Amniotic epithelial cell (primary cell): ENCODE results near the gene RIT2.

Experiments used
- DNase-seq: peaks from one replicate; pipeline ENCODE4 v3.0.0-alpha.2; 2010; ENCODE audit warnings: low read depth

The RIT2 gene

GRCh38 chr18:43115076-43115921 is at the start of gene RIT2:
TSS of gene RIT2 (minus strand) at chr18:43115685.
- DNase-seq = no peak

DNA sequence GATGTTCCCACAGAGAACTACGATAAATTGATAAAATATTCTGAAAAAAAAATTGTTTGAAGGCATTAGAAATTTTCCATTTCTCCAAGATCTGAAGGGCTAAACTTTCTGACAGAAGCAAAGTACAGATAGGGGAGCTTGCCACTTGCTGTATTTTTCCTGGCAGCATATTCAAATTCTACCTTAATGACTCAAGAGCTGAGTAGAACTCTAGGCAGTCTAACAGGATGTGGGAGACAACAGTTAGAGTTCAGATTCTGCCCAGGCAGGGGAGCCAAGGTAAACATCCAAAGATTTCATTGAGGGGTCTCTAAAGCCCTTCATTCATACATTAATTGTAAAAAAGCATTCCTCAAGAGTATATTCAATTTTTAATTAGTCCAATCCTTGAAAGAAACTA is 46.0 kb upstream of the RIT2 start:
- peak; percentile 0 for DNase-seq

- DNase-seq = peak; percentile 5
Measured at GRCh38 chr18:43160509-43160908, 45.0 kb upstream of the RIT2 start.

DNA sequence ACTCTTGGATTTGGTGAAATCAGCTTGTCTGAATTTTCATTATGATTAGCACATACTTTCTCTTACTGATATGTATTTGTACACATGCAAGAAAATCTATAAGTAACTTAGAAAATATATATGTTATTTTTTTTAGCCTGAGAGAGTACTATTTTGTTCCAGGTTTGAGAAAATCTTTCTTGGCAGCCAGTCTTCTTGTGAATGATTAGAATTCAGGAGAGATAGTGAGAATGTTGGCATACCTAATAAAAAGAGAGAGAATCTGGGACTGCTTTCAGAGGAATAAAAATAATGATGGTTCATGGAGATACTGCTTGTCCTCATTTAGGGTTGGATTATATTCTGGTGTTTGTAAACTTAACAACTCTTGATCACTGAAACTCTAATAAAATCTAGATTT is 44.4 kb upstream of the RIT2 start:
- DNase-seq = no peak

DNA sequence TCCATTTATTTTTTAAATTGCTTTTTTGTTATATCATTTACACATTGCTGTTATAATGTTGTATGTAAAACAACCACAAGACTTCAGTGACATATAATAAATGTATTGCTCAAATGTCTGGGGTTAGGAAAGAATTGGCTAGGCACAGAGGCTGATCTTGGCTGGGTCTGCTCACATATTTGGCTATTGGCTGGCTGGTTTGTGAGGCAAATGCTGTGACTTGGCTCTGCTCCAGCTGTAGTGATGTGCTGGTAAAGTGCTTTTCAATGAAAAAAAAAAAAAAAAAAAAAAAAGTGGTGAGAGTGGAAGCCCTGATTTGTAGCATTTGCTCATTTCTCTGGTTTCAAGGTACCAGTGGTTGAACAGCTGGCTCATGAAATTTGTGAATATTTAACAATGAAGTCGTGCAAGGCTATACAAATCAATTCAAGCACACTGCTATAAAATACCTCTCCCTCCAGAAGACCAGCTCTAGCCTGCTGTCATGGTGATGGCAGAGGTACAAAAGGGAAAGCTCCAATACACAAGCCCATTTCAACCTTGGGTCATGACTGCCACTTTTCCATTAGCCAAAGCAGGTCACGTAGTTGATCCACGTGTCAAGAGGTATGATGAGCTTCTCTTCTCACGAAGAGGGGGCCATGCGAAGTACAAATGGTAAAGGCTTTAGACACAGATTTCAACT is 43.7 kb upstream of the RIT2 start:
- no peak for DNase-seq

DNA sequence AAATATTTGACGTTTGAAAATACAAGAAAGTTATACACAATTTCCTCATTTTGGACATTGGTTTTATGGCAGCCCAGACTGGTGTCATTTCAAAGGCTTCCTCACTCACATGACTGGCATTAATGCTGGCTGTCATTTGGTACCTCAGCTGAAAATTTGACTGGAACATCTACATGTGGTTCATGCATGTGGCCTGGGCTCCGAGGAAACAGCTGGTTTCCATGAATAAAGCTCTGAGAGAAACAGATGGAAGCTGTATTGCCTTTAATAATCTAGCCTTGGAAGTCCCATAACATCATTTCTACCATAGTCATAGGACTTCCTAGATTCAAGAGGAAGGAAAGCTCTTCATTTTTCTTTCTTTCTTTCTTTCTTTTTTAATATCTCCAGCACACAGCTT is 42.9 kb upstream of the RIT2 start:
- no peak for DNase-seq

- DNase-seq = no peak
Measured at GRCh38 chr18:43155842-43156241, 40.4 kb upstream of the RIT2 start.

DNA sequence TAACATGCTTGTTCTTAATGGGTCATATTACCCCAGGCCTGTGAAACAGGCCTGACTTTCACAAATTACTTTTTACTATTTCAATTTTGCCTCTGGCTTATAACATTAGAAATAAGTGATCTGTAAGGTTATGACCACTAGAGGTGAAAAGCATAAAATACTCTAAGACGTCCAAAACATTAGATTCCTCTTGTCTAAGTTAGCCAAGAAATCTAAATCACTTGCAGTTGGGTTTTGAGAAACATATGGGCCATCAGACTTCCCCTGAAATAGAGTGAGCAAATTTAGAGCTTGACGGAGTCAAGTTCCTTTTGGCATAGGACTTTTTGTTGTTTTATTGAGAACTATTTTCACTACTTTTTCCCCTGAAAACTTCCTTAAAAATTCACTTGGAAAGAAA is 32.7 kb upstream of the RIT2 start:
- DNase-seq = no peak

DNA sequence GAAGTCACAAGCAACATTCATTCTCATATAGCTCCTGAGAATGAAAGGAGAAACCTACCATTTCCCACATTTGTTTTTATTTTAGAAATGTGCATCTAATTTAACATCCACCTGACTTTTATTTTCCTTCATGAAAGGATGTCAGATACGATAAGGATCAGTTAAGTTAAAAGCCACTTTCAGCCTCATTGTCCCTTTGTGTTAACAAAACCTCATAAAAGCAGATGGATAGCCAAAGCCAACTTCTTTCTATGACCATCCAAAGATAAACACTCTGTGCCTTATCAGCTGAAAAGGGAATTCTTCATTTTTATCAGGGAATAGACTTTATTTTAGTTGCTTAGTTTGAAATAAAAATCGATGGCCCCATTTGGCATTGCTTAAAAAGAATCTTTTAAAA is 25.7 kb upstream of the RIT2 start:
- DNase-seq = no peak

- DNase-seq = no peak
Measured at GRCh38 chr18:43139288-43139946, 23.9 kb upstream of the RIT2 start.

DNA sequence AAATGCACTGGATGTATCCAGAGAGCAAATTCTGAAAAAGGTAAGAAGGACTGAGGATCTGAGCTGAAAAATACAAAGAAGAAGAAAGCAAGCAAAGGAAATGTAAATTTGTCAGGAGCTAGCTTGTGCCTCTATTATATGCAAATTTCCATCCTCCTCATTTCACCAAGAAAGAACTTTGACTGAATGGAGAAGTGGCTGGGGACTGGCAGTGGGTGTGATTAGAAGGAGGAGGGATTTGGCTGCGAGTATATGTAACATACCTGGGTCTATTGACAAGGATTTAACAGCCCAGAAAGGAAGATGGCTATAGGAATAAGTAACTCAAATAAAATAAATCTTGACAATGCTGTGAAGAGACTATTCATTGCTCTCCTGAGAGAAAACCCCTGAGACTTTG is 19.4 kb upstream of the RIT2 start:
- DNase-seq = no peak

GRCh38 chr18:43130716-43131260 is 15.3 kb upstream of the RIT2 start:
- DNase-seq = no peak

DNA sequence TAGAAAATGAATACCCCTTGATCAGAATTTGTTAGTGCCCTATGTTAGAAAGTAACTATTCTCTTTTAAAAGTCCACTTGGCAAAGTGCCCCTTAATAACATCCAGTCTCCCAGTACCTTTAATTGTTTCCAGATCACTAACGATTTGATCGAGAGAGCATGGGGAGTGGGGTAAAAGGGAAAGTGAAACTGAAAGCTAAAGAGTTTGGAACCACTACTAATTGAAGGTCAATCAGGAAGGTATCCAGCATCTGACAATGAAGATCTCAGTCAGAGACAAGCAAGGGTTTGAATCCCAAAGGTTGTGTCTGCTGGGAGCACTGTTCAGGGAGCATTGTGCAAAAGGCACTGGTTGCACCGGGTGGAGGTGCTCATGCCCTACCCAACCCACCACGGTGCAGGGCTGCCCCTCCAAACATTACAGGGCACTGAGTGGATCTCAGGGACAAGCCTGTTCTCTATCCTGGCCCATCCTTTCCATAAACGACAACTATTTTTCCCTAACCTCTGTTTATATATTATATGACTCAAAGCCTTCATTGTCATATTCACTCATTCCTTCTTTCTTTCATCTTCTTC is 14.6 kb upstream of the RIT2 start:
- no peak for DNase-seq

DNA sequence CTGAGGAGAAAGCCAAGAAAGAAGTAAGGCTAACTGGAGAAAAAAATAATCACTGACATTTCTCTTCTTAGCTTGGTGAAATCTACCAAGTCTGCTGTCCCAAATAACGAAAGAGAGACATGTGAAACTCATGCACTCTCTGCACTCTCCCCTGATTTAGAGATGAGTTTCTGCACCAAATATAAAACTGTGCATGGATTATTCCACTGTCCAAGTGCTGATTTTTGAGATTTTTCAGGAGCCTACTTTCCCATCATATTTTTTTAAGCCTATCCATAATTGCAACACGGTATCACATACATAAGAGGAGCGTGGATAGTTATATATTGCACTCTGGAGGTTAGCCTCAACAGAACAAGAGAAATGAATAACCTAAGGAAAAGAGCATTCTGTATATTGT is 10.0 kb upstream of the RIT2 start:
- DNase-seq = no peak

DNA sequence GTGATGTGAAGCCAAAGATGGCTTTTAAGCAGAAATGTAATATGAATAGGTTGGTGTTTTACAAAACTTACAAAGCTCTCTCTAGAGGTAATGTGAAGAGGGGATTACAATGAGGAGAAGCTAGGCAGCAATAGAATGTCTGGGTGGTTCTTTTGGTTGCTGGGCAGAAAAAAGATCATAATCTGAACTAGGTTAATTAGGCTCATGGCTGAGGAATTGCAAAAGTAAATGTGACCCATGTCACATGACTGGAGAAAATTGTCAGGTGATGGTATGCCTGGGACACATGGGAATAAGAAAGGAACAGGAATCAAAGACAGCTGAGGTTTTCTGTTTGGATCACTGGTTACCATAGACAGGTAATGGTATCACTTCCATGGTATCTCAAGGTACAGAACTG is 7.5 kb upstream of the RIT2 start:
- DNase-seq = no peak

GRCh38 chr18:43116699-43117294 is 1.3 kb upstream of the RIT2 start:
- no peak for DNase-seq

DNA sequence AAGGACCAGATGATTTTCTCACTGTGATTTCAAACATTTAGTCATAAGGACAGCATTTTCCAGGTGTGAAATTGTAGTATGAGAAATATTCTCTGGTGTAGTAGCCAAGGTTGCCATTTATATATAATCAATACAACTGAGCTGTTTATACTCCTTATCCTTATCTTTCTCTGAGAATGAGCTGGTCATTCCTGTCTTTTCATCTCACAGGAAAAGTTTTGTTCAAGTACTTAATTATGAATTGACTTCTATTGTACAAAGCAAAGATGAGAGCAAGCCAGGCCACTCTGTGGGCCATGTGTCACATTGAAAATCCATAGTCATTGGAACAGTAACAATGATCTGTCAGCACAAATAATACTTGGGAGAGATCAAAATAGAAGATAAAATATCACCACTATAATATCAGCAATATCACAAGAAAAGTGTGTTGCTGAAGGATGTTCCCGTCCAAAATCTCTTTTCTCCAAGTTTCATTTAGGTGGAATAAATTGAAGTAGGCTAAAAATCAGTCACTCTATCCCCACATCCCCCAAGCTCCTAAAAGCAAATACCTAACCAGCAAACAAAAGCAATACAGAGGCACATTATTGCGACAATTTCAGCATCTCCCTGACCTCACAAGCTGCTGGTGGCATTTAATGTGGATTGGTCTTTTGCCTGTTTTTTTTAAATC is 2.1 kb downstream of the RIT2 start:
- no peak for DNase-seq

DNA sequence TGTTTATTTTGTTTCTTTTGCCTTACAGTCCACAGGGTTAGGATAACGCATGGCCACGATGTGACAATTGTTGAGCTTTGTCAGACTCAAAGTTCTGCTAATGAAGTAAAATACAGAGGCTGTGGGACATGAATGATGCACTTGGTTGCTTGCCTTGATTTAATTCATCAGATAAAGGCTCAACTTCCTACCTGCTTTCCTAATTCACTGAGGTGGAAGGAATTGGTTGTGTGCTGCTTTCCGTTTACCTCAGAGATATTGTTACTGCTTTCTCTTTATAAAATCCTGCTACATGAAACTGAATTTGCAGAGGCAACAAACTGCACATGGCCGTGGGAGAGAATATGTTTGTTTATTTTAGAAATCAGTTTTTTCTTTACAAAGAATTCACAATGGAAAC is 6.6 kb downstream of the RIT2 start:
- DNase-seq = no peak

GRCh38 chr18:43108469-43108868 is 7.0 kb downstream of the RIT2 start:
- DNase-seq = no peak

DNA sequence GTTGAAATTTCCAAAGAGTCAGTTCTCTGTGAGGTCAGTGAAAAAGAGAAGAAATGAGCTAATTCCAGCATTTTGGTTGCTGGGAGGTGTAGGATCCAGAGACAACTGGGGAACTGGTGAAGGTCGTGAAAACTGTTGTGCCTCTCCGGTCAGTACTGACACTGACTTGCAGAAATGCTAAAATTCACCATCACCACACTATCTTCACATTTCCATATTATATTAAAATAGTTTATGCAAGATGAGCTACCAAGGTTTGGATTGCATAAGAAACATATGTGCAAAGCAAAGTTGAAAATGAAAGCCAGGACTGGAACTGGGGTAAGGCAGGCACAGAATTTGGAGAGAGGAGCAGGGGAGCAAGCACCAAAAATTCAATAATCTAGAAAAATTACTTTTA is 21.8 kb downstream of the RIT2 start:
- no peak for DNase-seq

DNA sequence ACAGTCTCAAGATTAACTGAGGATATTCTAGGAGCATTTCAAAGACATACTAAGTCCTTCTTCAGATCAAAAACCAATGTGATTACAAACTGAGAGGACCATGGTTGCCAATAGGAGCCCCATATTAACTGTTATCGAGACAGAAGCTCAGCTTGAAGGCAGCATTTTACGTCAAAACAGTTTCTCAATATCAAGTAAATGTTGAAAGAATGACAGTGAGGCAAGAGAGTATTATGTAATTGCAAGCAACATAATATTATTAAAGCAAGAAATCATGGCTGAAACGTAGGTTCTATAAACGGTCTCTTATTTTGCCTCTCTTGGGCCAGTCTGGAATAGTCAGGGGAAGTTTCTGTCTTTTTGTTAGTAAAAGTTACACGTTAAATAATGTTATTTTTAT is 22.9 kb downstream of the RIT2 start:
- no peak for DNase-seq

DNA sequence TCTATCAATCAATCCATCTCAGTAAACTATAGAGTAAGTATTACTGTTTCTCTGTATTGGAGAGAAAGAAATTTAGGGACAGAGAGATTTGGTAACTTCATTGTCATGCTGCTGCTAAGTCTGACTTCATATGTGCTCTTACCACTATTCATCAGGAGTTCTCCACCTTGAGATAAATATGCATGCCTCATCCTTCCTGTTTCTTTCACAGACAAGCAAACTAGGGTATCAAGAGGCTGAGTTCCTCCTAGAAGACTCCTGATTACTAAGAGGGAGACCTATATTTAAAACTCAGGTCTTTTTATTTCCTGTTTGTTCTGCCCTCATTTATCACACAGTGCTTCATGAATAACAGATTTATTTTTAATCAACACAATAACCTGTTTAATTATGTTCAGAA is 34.1 kb downstream of the RIT2 start:
- no peak for DNase-seq
